ENCODE measurements around the gene MT2A. TPM values are rescaled to one million over a fixed set of nuclear protein-coding genes. Genes with fewer than 3 reads are reported as not detected.

The MT2A gene
- total and polyA plus RNA-seq, 2 donors (not counting 1 experiment from before 2014, with no cell fraction given): 3.1 to 14.4 TPM

DNA sequence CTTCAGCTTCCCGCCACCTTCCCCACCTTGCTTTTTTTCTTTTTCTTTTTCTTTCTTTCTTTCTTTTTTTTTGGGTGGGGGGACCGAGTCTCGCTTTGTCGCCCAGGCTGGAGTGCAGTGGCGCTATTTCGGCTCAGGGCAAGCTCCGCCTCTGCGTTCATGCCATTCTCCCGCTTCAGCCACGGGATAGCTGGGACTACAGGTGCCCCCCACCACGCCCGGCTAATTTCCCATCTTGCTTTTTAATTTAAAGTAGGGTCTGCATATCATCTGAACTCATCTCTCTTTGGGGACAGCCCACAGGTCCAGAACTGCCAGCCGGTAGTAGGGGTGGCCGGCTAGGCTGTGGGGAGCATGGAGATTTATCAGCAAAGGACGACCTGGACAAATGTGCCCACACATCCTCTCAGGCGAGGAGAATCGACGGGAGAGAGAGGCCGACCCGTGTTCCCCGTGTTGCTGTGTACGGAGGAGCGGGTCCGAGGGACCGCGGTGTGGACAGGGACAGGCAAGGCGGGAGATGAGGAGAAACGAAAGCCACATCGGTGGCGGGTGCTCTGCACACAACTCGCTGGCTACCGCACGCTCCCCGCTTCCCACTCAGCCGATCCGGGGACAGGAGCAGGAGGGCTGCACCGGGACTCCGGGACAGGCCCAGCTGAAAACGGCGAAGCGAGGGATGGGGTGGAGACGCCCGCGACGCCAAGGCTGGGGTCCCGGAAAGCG lies 26.5 kb downstream of the MT2A start:
- no peak for DNase-seq
- no peak overlapping the region for H2AFZ ChIP-seq (ENCODE audit: insufficient read depth, low read depth, low read length, poor library complexity, severe bottlenecking)

More for the DNA sequence above, 26.5 kb downstream of the MT2A start:
- Histone ChIP-seq H3K4me3 (ENCODE audit: control extremely low read depth in 1 of 5, extremely low read depth in 1 of 5, insufficient read depth in 1 of 5, low read depth in 2 of 5, low read length in 4 of 5) (no peak overlapping the region), H3K36me3 (replicated peaks in 1 of 2; ENCODE audit: control extremely low read depth in 1 of 2, control insufficient read depth in 1 of 2, extremely low read depth in 1 of 2, insufficient read depth in 2 of 2, low read length in 1 of 2) (no peaks in the 10 kb centered on the region), H3K4me2 (replicated peaks; ENCODE audit: low read depth, low read length, poor library complexity, severe bottlenecking) (peak overlapping the region; percentile 33), H3K79me2 (ENCODE audit: control insufficient read depth, insufficient read depth, low read length) (no peaks in the 10 kb centered on the region), H3K4me1 (ENCODE audit: control insufficient read depth in 2 of 2, insufficient read depth in 2 of 2, low read length in 2 of 2) (peaks cover 35 to 47% of the 10 kb centered on the region in 2 donors), H3K27me3 (replicated peaks in 1 of 4; ENCODE audit: control extremely low read depth in 1 of 4, control insufficient read depth in 3 of 4, insufficient read depth in 4 of 4, low read length in 3 of 4) (peaks cover 0 to 85% (median 46%) of the 10 kb centered on the region in 4 experiments), H3K9me3 (ENCODE audit: control extremely low read depth in 1 of 3, control insufficient read depth in 2 of 3, insufficient read depth in 1 of 3, low read length in 2 of 3) (peaks cover 0 to 4% (median 0%) of the 10 kb centered on the region in 3 donors), H3K27ac (ENCODE audit: low read length in 2 of 2) (no peak overlapping the region), H3K9ac (ENCODE audit: low read length) (no peak overlapping the region), H4K20me1 (ENCODE audit: control insufficient read depth, insufficient read depth, low read length, poor library complexity, severe bottlenecking) (no peaks in the 10 kb centered on the region)
- POLR2A ChIA-PET: no interaction called here
- Mint-ChIP-seq H3K9me3 (ENCODE audit: insufficient read depth) (no peaks in the 10 kb centered on the region), H3K4me1 (peaks cover 35% of the 10 kb centered on the region), H3K27ac (no peak overlapping the region), H3K27me3 (peaks cover 80% of the 10 kb centered on the region), H3K4me3 (peak overlapping the region; percentile 63)
- intact Hi-C loops (cut with micrococcal nuclease): loop anchor here (10.0 kb wide), 1 partner anchor 50 kb away; the partner anchor contains the start of gene MT1X
- no peak for TF ChIP-seq EZH2 (IDR thresholded peaks at IDR 0.05; ENCODE audit: borderline replicate concordance, insufficient read depth, low read depth, low read length, poor library complexity, severe bottlenecking)
- TF ChIP-seq, protein P1, sequence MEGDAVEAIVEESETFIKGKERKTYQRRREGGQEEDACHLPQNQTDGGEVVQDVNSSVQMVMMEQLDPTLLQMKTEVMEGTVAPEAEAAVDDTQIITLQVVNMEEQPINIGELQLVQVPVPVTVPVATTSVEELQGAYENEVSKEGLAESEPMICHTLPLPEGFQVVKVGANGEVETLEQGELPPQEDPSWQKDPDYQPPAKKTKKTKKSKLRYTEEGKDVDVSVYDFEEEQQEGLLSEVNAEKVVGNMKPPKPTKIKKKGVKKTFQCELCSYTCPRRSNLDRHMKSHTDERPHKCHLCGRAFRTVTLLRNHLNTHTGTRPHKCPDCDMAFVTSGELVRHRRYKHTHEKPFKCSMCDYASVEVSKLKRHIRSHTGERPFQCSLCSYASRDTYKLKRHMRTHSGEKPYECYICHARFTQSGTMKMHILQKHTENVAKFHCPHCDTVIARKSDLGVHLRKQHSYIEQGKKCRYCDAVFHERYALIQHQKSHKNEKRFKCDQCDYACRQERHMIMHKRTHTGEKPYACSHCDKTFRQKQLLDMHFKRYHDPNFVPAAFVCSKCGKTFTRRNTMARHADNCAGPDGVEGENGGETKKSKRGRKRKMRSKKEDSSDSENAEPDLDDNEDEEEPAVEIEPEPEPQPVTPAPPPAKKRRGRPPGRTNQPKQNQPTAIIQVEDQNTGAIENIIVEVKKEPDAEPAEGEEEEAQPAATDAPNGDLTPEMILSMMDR (IDR thresholded peaks at IDR 0.05): no peak
- ATAC-seq (ENCODE audit: low read depth): no peak
- CTCF ChIA-PET: no interaction called here
- WGBS (ENCODE audit: insufficient coverage): 6% methylated on average over 43 of the region's 47 CpGs
